HG03045 (cell line): ENCODE measurements around the gene IP6K3.

Experiments
- ATAC-seq: cut with Tn5 transposase; IDR thresholded peaks from one replicate; pipeline ENCODE4 v1.9.1; 2021; ENCODE audit warnings: mild to moderate bottlenecking, moderate library complexity; ENCODE audit not compliant: unreplicated experiment

IP6K3 gene

DNA sequence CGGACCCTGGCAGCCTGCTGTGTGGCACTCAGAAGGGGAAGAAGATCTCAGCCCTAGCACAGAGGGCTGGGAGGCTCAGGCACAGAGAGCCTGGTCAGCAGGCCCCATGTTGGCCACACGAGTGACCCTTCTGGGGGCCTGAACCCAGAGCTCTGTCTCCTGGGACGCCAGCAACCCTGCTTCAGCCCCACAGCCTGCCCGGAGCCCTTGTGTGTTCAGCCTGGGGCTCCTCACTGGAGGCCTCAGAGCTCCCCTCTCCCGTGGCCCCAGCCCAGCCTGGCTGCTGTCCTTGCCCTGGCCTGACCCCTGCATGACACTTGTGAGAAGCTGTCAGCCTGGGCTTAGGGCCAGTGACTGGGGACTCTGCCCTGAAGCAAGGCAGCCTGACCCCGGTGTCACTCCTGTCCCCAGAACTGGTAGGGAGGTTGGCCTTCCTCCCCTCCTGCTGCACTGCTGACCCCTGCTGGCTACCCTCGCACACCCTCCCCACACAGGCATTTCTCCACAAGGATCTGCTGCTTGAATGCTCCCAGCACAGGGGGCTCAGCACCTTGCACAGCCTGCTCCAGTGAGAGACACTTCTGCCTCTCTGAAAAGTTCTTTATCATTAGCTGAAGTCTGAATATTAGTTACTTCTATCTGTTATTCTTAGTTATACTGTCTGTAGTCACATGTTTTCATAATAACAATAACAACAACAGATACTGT, 15.4 kb upstream of the IP6K3 start:
- ATAC-seq, result no peak

DNA sequence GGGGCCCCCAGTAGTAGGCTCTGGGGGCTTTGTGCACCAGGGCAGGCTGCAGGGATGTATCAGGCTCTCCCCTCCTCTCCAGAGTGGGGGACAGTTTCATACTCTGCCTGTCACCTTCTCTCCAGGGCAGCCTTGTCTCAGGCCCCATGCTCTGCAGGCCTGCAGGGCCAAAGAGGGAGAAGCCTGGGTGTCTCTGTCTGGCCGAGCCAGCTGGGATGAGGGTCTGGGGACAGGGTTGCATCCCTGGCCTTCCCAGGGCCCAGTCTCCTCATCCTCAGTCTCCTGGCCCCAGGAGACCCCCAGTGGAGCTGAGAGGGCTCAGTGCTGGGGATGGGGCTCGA, 14.8 kb upstream of the IP6K3 start:
- no peak for ATAC-seq

DNA sequence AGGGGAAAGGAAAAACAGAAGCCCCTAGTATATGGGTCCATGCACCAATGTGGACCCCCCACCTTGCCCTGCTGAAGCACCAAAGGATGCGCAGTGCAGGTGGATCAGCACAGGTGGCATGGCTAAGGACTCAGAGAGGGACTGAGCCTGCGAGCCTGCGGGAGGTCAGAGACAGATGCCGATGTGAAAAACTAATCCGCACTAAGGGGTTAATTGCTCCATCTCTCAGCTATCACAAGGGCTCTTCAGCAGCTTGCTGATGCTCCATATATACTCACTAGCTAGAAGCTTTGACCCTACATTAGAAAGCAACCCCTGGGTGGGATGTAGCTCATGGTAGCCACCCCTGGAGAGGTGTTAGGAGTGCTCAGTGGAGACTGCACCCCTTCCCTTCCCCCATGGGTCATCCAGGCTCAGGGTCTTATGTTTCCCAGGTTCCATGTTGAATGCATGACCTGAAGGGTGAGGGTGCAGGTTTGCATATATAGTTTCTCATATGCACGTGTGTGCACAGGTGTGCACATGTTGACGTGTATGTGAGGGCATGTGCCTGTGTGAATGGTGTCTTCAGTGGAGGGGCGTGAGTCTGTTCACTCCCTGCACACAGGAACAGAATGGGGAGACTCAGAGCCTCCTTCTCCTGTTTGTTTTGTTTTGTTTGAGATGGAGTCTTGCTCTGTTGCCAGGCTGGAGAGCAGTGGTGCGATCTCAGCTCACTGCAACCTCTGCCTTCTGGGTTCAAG, 13.4 kb upstream of the IP6K3 start:
- ATAC-seq, result no peak

DNA sequence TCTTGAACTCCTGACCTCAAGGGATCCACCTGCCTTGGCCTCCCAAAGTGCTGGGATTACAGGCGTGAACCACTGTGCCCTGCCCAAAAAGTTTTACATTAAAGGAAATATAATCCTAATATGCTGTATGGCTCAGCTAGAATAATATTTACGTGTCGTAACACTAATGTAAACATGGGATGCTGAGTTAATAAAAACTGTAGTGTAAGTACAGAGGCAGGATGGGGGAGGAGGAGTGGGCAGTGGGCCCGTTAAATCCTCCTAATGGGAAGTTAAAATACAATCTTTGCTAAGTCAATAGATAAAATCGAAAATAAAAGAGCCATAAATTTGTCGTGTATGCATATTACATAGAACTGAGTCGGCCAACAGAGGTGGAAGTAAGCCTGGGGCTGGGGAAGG, 12.1 kb upstream of the IP6K3 start:
- ATAC-seq, result no peak

DNA sequence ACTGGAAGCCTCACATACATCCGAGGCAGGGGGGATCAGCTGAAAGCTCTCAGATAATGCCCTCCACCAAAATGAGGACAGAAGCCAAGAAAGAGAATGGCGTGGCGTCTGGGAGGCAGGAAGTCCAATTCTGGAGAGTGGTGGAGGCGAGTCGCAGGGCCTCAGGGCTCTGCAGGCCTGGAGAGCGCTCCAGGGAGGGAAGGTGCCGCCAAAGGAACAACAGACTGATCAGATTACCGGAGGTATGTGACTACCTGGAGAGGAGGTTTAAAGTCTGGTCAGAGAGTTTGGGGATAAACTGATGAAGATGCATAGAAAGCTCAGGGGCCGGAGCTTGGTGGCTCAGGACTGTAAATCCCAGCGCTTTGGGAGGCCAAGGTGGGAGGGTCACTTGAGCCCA, 11.2 kb upstream of the IP6K3 start:
- ATAC-seq, result no peak

DNA sequence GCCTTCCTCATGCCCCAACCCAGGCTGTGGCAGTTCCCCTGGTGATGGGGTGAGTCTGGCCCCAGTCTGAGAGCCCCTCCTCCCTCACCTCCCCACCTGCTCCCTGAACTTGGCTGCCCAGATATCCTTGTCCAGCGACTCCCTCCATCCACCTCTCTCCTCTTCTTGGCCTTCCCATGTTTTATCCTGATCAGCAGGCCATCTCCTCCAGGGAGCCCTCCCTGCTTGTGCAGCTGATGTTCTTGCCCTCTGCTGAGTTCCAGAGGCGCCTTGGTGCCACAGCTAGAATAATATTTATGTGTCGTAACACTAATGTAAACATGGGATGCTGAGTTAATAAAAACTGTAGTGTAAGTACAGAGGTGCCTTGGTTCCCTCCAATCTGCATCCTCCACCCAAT, 10.4 kb upstream of the IP6K3 start:
- no peak for ATAC-seq

DNA sequence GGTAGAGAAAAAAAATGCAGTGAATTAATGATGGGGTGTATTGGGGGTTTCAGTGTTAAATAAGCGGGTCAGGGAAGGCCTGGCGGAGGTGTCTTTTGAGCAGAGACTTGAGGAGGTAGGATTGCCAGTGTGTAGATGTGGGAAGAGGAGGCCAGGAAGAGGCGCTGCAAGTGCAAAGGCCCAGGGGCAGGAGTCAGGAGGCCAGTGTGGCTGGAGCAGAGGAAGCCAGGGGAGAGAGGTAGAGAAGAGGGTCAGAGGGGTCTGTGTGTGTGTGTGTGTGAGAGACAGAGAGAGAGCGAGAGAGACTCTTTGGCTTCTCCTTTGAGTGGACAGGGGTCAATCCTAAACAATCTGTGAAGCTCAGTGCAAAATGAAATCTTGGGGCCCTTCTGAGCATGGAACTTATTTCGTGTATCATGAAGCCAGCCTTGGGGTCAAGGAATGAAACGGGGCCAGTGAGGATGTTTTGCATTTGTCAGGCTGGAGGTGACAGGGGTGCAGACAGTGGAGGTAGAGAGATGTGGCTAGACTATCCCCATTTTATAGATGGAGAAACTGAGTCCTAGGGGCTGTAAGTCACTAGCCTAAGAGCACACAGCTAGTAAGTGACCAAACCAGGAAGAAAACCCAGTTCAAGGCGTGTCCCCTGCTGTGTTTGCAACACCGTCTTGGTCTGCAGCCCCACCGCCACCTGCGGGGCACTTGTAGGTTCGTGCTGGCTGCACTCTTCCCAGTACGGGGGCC, 9.7 kb upstream of the IP6K3 start:
- no peak for ATAC-seq

DNA sequence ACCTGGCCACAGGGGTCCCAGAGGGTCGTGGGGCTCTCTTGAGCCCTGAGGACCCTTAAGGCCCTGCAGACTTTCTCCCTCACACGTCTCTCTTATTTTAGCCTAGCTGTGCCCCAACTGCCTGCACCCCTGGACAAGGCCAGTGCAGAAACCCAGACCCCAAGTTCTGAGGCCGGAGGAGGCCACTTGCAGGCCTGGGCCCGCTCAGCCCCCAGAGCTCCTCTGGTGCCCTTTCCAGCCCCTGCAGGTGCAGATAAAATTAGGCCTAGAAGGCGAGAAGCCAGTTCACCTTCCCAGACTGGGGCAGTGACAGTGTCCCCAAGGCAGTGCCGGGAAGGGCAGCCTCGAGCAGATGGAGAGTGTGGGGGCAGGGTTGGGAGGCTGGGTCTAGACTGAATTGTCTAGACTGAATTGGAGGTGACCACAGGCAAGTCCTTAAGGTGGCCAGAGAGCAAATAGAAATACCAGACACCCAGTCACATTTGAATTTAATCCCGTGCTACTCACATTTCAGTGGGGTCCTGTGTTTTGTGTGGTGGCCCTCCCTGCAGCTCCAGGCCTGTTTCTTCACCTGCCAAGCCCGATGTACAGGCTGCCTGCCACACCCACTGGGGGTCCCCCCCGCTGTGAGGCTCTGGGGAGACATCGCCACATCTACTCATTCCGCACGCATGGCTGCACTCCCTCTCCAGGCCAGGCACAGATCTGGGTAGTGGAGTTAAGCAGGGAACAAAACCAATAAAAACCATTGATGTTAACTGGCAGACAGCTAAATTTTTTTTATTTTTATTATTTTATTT, 8.6 kb upstream of the IP6K3 start:
- ATAC-seq, result no peak

DNA sequence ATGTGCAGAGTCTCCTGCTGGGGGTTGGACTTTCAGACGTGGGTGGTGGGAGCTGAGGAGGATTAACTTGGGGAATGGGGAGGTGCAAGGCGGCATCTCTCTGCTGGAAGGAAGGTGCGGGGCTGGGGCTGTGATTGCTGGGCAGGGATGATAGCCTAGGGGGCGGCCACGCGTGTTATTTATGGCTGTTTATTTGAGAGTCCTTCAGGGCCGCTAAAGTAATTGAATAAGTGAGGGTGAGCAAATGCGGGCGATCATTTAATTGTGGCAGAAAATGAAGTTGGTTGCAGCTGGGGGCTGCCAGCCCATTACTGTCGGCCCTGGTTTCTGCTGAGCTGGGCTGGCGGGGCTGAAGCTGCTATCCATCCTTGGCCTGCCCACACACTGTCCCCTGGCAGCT, 7.5 kb upstream of the IP6K3 start:
- no peak for ATAC-seq

DNA sequence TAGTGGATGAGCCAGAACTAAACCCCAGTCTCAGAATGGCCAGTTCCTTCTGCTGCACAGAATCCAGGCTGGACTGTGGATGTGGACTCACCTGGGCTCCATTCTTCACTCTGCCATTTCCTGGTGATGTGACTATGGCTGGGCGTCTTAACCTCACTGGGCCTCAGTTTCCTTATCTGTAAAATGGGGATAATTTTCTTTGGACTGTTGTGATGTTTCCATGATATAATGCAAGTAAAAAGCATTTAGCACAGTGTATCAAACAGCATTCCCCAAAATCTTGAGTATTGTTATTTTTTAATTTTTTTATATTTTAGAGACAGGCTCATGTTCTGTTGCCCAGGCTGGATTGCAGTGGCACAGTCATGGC, 5.9 kb upstream of the IP6K3 start:
- ATAC-seq, result no peak

DNA sequence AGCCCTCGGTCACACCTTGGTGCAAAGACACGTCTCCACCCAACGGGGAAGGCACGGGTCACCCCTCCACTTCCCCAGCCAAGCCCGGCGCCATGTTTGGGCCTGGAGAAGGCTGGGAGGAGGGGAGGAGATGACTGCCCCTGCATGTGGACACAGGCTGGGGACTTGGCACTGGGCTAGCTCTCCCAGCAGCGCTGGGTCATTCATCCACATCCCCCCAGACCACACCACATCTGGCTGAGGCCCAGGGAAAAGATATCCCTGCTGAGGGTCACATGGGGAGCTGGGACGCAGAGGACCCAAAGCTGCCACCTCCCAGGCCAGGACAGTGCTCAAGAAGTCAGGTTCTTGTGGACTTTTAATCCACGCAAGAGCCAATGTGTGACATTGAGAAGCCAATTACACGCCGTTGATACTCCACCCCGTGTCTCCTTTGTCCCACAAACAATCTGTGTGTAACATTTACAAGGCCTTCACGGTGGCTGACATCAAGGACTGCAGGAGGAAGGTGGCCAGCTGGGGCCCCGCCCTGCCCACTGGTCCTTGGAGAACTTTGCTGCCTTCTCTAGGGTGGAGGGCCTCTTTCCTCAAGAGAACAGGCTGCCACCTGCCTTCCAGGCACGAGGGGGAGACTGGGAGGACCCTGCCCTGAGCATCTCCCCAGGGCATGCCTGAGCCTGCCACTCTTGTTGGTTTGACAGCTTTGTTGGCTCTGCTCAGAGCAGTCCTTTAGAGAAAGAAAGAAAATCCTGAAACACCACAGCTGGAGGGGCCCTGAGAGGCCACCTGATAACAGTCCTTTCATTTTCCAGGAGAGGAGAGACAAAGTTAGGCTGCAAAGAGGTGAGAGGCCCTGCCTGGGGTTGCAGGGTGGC, 5.3 kb upstream of the IP6K3 start:
- no peak for ATAC-seq

DNA sequence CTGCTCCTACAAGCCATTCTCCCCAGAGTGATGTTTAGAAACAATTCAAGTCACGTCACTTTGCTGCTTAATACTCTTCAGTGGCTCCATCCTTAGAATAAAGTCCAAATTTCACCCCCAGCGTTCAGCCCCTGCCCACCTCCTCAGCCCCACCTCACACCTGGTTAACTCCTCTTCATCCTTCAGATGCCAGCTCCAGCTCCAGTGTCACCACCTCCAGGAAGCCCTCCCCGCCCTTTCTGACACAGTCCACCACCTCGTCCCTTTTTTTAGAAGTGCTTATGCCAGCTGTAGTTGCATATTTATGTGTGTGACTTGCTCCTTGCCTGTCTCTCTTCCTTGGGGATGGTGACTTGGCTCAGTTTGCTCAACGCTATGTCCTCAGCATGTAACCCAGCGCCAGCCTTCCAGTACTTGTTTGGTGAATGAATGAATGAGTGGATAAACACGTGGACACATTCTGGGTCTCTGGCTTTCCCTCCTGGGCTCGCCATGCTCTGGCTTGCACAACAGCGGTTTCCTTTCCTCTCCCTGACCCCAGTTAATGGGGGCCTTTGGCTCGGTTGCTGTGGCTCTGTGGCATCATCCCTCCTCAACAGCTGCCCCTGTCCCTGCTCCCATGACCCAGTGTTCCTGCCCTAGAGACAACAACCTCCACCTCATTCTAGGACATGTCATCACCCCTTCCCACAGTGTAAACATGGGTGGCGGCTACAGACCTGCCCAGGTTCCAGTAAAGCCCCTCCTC, 3.7 kb upstream of the IP6K3 start:
- ATAC-seq, result no peak

DNA sequence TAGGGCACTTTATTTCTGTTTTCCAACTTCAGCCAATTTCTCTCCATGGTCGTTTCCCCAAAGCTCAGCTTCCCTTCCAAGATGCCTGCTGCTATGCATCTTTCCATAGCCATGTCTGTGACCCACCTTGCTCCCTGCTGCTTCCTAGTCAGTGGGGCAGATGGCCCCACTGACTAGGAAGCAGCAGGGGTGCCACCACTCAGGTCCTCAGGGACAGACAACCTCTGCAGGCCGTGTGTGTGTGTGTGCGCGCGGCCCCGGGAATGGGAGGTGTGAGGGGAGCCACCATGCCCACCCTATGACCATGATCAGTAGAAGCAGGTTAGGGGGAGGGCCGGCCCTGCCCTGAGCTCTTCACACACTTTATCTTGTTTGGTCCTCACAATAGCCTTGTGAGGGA, 2.7 kb upstream of the IP6K3 start:
- no peak for ATAC-seq

DNA sequence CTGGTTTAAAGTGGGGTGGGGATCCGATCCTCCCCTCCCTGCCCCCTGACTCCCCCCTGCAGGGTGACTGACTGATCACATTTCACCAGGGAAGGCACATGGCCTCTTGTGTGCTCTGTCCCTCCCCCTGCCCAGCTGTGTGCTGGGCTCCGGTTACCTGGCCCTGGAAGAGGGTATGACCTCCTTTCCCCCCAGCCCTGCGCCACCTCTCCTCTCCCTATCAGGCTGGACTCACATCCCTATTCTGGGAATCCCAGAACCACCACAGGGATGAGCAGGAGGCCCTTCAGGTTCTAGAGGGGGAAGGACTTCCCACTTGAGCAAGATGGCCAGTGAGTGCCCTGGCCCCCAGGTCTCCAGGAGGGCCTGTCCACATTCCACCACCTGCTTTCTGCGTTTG, 2.1 kb upstream of the IP6K3 start:
- ATAC-seq, result no peak

DNA sequence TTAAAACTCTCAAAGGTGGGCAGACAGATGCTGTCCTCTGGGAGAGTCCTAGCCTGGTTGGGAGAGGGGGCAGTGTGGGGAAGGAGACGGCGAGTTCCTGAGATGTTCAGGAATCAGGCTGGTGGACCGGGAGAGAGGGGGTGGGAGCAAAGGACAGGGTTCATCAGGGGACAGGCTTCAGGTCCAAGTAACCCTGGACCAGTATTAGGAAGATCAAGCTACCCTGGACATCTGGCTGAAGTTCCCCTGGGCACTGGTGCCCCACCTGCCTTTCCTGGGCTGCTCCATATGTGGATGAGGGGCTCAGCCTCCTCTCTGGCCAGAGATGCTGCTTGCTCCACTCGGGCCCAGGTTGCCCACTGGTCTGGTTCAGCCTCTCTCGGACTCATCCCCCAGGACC, 1.1 kb upstream of the IP6K3 start:
- no peak for ATAC-seq

DNA sequence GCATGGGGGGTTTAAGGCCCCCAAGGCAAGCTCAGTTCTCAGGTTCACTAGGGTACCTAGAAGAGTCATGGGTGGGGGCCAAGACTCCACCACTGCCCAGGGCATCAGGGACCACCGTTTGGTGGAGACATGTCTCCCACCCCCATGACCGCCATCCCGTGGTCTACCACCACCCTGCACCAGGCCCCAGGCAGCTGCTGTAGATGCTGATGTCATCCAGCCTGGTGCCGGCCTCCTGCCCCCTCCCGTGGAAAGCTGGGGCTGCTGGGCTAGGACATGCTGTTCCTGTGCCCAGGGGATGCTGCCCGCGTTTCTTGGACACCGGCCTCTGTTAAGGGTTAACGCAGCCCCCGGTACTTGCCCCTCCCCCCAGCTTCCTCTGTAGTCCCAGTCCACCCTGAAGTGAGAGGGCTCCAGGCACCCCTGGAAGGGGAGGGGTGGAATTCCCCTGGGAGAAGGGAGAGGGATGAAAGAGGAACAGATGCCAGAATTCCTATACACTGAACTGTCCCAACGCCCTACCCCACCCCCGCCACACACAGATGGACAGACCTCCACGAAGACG, 587 bp downstream of the IP6K3 start:
- ATAC-seq, result no peak

DNA sequence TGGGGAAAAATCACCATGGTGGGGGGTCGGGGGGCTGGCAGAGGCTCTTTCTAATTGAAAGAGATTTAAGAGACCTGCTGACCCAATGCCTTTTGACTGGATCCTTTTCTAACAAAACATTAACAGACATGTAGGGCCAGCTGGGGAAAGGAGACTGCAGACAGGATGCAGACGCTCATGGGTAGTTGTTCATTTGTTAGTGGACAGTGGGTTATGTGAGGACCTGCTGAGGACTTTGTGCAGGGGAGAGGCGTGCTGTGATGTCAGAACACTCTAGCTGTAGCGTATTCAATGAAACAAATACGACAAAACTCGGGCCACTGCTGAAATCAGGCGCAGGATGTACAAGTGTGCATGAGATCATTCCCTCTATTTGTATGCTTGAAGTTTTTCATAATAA, 1.2 kb downstream of the IP6K3 start:
- no peak for ATAC-seq

DNA sequence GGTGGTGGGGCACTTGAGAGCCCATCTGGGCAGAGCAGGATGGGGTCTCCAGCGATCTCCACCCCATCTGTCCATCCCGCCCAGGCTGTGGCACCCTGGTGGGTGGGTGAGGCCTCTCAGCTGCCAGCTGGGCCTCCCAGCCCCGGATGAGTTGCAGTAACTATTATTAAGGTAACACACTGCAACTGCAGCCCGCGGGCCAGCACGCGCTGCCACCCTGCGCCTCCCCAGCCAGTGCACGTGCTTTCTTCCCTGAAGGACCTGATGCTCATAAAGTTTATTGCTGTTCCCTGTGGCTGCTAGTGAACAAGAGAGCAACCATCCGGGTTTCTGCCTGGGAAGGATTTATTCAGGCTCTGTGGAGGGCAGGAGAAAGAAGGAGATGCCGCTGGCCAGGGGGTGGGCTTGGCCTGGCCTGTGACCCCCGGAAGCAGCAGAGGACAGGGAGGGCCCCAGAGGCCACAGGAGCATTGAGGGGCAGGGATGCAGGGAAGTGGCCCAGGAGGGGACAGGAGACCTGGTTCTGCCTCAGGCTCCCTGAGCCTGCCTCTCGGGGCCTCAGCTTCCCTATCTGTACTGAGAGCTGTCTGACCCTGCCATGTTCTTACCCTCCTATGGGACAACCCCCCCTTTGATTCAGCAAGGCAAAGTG, 1.7 kb downstream of the IP6K3 start:
- ATAC-seq, result no peak
